NCI-H2029 treated with DMSO at 0.1 percent for 48 hours (cell line): ENCODE results near the gene SALL1.

Experiments used
- DNase-seq: peaks from one replicate; lab custom pipeline; 2025; lab: John Stamatoyannopoulos, UW

SALL1 gene

GRCh38 chr16:51156807-51157200 lies 5.7 kb upstream of the SALL1 start:
- DNase-seq, result no peak

DNA sequence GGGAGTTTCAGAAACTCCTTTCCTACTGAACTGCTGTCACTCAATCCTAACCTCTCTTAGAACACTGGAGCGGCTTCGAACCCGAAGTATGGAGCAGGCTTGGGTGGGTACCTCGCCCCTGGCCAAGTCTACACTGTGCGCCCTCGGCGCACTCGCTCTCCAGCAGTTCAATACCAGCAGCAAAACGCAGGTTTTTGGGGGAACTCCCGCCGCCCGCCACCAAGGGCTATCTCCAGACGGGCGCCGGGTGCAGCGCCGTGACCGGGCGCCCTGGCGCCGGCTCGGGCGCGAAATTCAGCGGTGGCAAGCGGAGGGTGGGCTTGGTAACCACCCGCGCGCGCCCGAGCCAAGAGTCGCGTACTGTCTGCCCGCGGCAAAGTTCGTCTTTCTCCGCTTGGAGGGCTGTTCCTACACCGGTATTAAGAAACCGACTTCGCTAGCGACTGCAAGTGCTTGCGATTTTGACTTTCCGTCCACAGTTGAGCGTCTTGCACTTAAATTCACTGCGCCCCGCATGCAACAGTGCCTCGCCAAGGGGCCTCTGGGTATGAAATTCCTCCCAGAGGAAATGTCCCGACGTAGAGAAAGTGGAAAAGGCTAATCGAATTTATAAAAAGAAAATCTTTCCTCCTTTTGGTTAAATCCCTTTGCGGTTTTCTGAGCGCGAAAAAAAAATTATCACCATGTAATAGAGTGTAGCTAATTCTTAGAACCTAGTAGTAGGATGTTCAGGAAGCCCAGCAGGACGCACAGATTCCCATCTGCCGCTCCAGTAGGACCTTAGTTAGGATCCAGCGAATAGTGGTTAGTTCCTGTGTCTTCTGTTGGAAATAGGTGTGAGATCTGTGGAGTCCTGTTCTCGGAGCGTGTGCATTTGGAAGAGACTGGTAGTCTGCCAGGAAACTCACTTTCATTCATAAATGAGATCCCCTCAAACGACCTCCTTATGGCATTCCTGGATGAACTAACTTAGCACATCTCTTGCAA lies 5.0 kb upstream of the SALL1 start:
- no peak for DNase-seq

DNA sequence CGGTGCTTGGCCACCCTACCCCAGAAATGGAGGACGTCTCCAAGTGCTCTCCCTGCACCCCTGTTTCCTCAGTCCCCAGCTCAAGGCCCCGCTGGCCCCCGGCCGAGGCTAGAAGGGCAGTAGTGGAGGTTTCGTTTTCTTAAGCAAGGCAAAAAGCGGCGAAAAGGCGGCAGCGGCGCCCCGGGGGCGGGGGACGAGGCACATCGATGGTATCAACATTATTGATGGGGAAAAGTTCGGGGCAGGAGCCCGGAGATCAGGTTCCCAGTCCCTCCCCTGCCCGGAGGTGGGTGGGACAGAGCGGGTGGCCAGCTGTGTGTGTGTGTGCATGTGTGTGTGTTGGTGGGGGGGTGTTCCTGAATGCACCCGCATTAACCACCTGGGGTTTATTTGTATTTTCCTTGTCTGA lies 4.1 kb upstream of the SALL1 start:
- DNase-seq, result no peak

DNA sequence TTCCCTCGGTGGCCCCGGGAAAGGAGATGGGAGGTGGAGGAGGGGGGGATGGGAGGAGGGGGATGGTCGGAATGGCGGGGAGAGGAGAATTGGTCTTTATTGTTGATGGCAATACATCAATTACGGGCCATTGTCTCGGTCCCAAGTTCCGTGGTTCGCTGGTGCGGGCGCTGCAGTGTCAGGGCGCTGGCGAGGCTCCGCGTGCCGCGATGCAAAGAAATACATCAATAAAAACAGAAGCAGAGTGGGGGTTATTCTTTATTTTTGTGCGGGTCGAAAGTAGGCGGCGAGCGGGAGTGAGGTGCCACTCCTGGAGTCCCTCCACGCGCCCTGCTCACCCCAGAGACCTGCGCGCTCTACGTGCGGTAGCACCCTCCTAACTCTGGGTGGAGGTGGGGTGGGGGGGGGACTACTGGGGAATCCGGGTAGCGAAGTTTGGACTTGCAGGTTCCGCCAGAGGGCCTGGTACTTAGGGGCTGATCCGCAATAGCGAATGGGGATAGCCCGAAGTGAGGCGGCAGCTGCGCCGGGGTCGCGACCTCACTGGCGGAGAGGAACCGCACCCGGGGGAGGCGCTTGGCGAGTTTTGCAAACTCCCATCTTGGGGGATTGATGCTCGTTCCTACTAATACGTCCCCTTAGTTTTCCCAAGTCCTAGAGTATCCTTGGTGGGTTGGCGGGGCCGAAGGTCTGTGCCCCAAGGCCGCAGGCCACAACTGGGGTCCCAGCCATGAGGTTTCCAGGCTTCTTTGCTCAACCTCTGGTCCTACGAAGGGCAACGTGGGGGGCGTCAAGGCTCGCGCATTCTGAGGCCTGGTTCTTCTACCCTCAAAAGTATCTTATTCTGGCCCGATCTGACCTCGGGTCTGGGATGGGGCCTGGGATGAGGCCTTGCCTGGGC lies 3.5 kb upstream of the SALL1 start:
- no peak for DNase-seq

GRCh38 chr16:51153577-51154031 lies 2.5 kb upstream of the SALL1 start:
- no peak for DNase-seq

DNA sequence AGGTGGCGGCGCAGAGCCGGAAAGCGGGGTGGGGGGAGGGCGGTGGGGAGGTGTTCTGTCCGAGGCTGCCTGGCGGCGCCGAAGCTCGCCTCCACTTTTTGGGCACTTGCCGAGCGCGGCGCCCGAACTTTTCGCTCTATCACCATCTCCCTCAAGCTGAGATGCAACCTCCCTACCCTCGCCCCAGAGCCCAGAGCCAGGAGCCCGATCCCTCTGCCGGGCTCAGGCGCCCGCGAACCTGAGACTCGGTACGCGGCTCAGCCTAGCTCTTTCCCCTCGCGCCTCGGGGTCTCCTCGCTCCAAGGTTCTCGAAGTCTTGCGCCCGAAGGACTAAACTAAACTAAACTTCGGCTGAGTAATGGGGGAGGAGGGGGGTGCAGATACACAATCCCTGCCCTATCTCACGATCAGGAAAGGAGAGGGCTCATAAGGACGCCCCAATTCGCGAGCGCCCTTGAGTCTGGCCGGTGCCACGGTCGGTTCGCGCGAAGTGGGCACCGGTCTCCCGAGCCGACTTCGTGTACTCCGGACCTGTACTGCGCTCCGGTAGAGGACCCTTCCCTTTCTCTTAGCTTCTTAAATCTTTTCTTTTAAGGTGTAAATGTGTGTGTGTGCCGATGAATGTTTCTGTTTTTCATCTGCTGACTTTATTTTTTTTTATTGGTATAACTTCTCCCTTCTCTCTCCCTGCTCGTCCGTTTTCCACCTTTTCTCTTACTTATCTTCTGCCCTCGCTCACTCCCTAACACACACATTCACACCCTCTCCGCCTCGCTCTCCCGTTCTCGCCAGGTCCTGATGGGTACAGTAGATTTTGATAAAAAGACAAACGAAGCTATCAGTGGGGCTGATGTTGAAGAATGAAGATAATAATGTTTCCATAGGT lies 1.9 kb upstream of the SALL1 start:
- DNase-seq, result no peak

GRCh38 chr16:51151961-51152663 lies 1.0 kb upstream of the SALL1 start:
- no peak for DNase-seq

DNA sequence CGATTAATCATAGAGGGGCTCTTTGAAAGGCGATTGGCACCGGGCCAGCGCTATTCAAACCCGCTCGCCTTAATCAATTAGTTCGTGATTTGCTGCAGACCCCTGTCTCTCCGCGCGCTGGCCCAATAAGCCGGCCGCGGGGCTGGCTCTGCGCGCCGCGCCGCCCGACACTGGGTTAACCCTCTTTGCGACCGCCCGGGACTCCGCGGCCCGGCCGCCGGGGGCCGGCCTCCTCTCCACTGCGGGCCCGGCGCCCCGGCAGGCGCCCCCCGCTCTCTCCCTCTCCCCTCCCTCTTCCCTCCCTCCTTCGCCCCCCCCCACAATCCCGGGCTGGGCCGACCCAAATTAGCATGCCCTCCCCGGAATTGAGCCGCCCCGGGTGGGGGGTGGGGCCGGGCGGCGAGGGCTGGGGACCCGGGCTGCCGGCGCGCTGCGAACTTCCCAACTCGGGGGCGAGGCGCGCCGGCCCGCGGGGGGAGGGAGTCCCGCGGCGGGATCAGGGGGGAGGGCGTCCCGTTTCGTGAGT lies 428 bp upstream of the SALL1 start:
- no peak for DNase-seq

DNA sequence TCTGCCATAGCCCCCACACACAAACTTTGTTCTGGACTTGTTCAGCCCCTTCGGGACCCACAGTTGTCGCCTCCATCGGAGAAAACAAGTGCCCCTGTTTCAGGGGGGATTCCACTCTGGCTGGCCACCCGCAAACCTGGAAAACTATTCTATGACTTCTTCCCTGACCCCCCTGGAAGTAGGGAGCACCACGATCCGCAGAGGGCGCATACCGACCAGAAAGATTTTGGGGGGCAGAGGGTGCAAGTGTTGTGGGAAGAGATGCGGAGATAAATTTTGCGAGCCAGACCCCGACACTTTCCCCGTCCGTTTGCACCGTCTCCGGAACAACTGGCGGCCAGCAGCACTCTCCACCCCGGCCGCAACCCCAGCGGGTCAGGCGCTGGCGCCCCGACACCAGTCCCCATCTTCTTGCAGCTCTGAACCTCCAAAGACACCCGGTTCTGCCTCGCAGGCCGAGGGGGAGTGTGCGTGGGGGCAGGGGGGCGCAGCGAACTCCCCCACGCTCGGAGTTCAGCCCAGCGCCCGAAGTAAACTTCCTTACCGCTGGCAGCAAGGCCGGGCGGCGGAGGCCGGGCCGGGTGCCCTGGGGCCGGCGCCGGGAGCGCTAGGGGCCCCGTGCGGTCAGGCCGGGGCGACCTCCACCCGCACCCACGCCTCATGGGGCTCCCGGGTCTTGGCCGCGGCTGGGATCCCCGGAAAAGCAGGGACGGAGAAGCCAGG lies 744 bp downstream of the SALL1 start:
- no peak for DNase-seq

DNA sequence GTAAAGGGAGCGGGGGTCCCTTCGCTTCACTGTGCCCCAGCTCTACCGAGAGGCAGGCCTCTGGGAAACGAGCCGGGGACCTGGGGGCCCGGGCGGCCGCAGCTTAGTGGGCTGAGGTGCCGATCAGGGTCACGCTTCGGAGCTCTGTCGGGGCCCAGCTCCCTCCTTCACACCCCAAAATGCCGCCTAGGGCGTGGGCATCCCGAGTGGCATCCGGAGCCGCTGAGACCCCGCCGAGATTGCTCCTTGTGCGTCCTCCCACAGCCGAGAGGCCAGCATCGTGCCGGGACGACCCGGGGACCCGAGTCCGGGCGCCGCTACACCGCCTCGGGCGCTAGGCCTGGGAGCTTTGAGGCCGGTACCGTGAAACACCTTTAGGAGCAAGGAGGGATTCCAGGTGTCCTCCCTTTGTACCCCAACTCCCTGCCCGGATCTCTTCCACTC lies 1.3 kb downstream of the SALL1 start:
- no peak for DNase-seq

DNA sequence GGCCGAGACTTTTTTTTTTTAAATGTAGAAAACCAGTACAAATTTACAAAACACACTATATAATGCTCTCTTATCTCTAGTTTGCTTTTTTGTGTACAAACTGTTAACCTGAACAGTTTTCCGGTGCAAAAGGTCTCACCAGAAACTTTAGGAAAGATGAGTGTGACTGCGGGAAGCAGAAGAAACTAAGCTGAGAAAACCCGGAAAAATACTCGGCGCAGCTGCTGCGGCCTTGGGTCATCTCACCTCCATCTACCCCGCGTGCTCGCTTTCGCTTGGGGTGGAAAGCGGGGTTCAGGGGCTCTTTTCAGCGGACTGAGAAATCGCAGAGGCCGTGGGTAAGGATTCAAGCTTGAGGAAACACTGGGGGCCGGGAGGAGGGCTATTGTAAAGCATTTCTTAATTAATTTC lies 1.8 kb downstream of the SALL1 start:
- DNase-seq, result no peak

GRCh38 chr16:51148678-51149228 lies 2.3 kb downstream of the SALL1 start:
- no peak for DNase-seq

DNA sequence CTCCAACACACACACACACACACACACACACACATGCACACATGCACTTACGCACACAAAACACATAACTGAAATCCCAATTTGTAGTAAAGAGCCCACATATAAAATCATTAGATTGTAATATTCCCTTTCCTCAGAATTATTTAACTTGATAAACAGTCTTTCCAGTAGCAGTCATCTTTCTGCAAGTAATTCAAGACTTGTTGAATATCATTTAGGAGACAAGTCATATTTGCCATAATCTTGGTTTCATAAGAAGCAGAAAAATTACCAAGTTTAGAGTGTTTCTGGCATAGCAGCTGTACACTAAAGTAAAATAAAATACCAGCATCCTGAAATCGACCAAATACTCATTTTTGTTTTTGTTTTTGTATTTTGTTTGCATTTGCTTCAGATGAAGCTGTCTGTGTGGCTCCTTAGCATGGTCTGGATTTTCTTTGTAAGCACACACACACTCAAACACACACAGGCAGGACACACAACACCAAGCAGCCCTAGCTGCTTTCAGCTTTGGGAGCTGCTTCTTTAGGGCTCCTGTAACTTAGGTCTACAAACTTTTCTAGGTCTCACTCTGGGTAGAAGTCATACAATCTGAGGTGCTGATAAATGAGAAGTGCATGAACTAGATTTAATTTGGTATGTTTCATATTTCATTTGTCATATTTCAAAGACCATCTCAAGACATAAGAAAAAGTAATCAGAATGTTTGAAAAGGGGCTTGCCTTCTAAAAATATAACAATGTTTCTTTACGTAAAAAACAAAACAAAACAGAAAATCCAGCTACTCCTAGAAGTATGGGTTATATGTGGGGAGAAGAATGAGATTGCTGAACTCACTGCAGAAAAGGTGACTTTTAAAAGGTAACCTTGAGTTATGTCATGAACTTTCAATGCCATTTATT lies 3.0 kb downstream of the SALL1 start:
- no peak for DNase-seq

DNA sequence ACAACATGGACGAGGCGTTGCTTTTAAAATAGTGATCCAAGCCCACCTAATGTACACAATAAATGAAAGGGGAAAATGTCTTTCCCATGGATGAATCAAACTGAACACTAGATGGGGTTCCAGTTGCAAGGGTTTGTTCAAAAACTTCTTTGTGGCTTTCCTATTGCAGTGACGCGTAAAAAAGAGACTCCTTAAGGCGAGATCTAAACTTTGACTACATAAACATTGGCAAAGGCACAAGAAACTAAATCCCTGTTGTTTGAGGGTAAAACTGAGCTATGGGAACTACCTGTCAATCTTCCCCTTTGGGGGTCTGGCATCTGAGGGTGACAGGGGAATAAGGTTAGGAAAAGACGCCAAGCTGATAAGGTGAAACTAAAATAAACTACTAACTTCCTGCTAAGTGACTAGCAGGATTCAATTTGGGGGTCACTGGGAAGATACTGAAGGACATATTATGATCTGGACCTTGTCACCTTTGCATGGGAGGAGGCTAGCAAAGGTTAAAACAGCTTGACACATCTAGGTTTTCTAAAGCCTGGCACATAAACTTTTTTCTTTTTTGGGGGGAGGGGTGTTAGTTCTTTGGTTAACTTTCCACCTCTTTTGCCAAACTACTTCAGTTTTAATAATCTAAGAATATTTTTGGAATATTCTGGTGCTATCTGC lies 4.7 kb downstream of the SALL1 start:
- DNase-seq, result no peak

DNA sequence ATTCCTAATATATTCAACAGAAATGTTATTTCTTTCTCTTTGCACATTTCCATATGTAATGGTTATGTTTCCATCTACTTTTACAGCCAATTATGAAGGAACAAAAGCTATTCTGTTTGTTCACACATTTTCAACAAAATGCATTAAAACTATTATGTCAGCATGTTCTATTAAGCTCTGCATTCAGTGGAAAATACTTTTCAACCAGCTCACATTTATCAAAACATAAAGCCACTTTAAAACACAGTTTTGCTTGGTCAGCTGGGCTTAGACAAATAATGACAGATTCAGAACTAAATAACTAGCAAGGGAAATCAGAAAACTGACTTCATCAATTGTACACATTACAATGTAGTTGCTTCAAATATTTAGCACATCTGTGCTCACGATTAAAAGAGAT lies 6.9 kb downstream of the SALL1 start:
- no peak for DNase-seq

DNA sequence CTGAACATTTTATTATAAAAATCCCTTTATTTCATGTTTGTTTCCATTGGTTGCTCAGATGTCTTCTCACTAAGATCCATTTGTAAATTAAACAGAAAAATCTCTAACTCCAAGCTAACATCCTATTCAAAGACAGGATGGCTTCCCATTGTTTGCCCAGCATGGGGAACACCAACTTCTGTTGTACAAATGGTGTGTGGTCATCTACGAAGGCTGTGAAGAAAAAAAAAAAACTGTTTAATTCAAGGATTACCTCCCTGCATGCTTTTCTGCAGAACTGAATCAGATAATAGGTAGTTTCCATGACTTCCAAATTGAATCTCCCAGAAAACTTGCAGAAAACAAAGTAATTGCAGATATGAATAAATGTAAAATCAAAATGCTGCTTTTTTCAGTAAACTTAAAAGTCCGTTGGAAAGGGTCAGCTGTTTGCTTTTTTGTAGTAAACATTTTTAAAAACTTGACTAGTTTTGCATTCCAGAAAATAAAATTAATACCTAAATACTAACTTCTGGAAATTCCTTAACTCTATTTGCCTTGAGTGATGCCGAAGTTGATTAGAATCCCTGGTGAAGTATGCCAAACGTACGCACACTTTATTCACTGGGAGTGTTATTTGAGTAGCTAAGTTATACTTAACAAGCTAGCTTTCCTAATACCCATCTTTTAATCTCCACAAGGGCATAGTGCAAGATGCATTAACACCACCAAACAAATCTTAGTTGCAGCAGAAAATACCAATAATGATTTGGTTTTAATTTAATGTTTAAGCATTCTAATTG lies 7.7 kb downstream of the SALL1 start:
- no peak for DNase-seq

- DNase-seq, result no peak
These were observed 9.5 kb downstream of the SALL1 start for GRCh38 chr16:51141541-51141940.
